BLaER1 (cell line): ENCODE data around the gene PTPRC.

Source experiments
- H3K27ac ChIP-seq: shearing (Covaris generic); formaldehyde crosslinking; 2 replicates; pipeline ENCODE4 v1.8.1; 2022
- H3K27me3 ChIP-seq: shearing (Covaris generic); formaldehyde crosslinking; 2 replicates; pipeline ENCODE4 v1.8.1; 2022
- H3K36me3 ChIP-seq: shearing (Covaris generic); formaldehyde crosslinking; 2 replicates; pipeline ENCODE4 v1.8.1; 2022
- H3K4me1 ChIP-seq: shearing (Covaris generic); formaldehyde crosslinking; 2 replicates; pipeline ENCODE4 v1.8.1; 2022
- H3K4me2 ChIP-seq: shearing (Covaris generic); formaldehyde crosslinking; 2 replicates; pipeline ENCODE4 v1.8.1; 2022
- H3K4me3 ChIP-seq: shearing (Covaris generic); formaldehyde crosslinking; 2 replicates; pipeline ENCODE4 v1.8.1; 2022
- H3K9ac ChIP-seq: shearing (Covaris generic); formaldehyde crosslinking; 2 replicates; pipeline ENCODE4 v1.8.1; 2022
- H3K9me3 ChIP-seq: shearing (Covaris generic); formaldehyde crosslinking; 2 replicates; pipeline ENCODE4 v1.8.1; 2022
- H4K20me1 ChIP-seq: shearing (Covaris generic); formaldehyde crosslinking; 2 replicates; pipeline ENCODE4 v1.8.1; 2022
- Cebpa-rat ChIP-seq: shearing (Covaris generic); IDR thresholded peaks from 2 replicates; pipeline ENCODE4 v1.8.1; 2022

PTPRC gene

GRCh38 chr1:198604975-198605374 lies 33.9 kb upstream of the PTPRC start:
- Histone ChIP-seq H3K4me1 (peaks cover 33% of the 10 kb centered on the region), H3K4me2 (peak overlapping the region; percentile 55), H3K9me3 (peaks cover 8% of the 10 kb centered on the region; the same call in 1 of the 2 replicates), H3K4me3 (no peak overlapping the region), H4K20me1 (no peaks in the 10 kb centered on the region), H3K27me3 (no peaks in the 10 kb centered on the region), H3K9ac (no peak overlapping the region), H3K27ac (no peak overlapping the region), H3K36me3 (no peaks in the 10 kb centered on the region)
- TF ChIP-seq Cebpa-rat: no peak

DNA sequence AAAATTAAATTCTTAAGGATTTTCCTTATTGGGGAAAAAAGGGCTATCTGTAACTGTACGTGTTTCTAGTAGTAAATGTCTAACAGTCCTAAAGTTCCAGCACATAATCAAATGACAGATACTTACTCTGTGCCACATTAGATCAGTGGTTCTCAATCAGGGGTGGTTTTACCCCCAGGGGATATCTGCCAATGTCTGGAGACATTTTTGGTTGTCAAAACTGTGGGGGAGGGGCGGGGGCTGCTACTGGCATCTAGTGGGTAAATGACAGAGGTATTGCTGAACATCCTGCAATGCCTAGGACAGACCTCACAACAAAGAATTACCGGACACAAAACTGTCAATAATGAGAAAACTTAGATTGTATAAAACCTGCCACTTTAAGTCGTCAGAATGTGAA lies 33.4 kb upstream of the PTPRC start:
- Histone ChIP-seq H3K9ac (no peak overlapping the region), H3K27ac (no peak overlapping the region), H3K9me3 (peaks cover 8% of the 10 kb centered on the region; the same call in 1 of the 2 replicates), H3K4me3 (no peak overlapping the region), H4K20me1 (no peaks in the 10 kb centered on the region), H3K4me2 (peak overlapping the region; percentile 55), H3K4me1 (peaks cover 28% of the 10 kb centered on the region), H3K36me3 (no peaks in the 10 kb centered on the region), H3K27me3 (no peaks in the 10 kb centered on the region)
- TF ChIP-seq Cebpa-rat: no peak

DNA sequence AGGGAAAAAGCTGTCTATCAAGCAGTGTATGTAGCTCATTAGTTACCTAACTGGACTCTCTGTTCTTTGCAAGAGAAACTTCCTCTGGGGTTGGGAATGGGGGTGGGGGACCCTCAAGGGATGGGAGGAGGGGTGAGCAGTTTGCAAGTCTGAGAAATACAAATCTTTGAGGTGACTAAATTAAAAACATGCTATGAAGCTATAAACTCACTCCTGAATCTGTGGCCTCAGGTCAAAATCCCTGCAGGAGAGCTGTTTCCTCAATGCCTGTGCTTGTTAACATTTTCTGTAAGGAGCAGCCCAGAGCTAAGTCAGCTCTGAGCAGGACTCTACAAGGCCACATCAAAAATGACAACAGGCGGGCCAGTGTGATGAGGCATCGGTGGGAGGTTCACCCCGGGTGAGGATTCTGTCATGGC lies 32.8 kb upstream of the PTPRC start:
- Histone ChIP-seq H3K9ac (no peak overlapping the region), H3K27ac (no peak overlapping the region), H3K9me3 (peaks cover 4% of the 10 kb centered on the region; the same call in 1 of the 2 replicates), H3K4me3 (no peak overlapping the region), H3K4me1 (peaks cover 22% of the 10 kb centered on the region), H4K20me1 (no peaks in the 10 kb centered on the region), H3K4me2 (peak overlapping the region; percentile 55), H3K27me3 (no peaks in the 10 kb centered on the region), H3K36me3 (no peaks in the 10 kb centered on the region)
- no peak for TF ChIP-seq Cebpa-rat

- Histone ChIP-seq H3K4me2 (no peak overlapping the region), H3K27me3 (no peaks in the 10 kb centered on the region), H3K9ac (no peak overlapping the region), H4K20me1 (no peaks in the 10 kb centered on the region), H3K27ac (no peak overlapping the region), H3K9me3 (no peaks in the 10 kb centered on the region), H3K36me3 (no peaks in the 10 kb centered on the region), H3K4me3 (no peak overlapping the region), H3K4me1 (peaks cover 21% of the 10 kb centered on the region)
- TF ChIP-seq Cebpa-rat: no peak
These were observed 31.1 kb upstream of the PTPRC start for GRCh38 chr1:198607714-198608113.

DNA sequence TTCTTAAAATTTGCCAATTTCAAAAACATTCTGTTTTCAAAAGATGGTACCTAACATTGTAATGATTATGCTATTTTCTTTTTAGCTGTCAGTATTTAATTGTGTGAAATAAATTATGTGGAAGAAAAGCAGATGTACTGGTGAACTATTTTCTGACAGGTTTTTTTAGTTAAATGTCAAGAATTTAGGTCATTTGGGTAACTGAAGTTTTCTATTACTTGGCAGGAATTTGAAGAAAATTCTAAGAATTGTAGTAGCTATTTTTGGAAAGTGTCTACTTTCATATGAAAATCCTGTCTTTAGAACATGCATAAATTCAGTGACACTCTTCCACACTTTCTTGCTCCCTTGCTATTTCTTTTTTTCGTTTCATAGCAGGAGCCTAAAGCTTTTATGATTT lies 28.5 kb upstream of the PTPRC start:
- TF ChIP-seq Cebpa-rat: no peak
- Histone ChIP-seq H3K4me2 (no peak overlapping the region), H3K27me3 (no peaks in the 10 kb centered on the region), H3K4me1 (peaks cover 8% of the 10 kb centered on the region), H3K9ac (no peak overlapping the region), H4K20me1 (no peaks in the 10 kb centered on the region), H3K9me3 (no peaks in the 10 kb centered on the region), H3K36me3 (no peaks in the 10 kb centered on the region), H3K27ac (no peak overlapping the region), H3K4me3 (no peak overlapping the region)

- no peaks in the 10 kb centered on the region for H3K9me3 ChIP-seq
- no peaks in the 10 kb centered on the region for H3K27me3 ChIP-seq
- H3K4me3 ChIP-seq: no peak overlapping the region
- TF ChIP-seq Cebpa-rat: no peak
- no peak overlapping the region for H3K9ac ChIP-seq
- no peaks in the 10 kb centered on the region for H4K20me1 ChIP-seq
- H3K4me1 ChIP-seq: no peaks in the 10 kb centered on the region; the same call in 1 of the 2 replicates
- H3K27ac ChIP-seq: no peak overlapping the region
- no peak overlapping the region for H3K4me2 ChIP-seq
- H3K36me3 ChIP-seq: no peaks in the 10 kb centered on the region
These were observed 27.6 kb upstream of the PTPRC start for GRCh38 chr1:198611219-198611618.

DNA sequence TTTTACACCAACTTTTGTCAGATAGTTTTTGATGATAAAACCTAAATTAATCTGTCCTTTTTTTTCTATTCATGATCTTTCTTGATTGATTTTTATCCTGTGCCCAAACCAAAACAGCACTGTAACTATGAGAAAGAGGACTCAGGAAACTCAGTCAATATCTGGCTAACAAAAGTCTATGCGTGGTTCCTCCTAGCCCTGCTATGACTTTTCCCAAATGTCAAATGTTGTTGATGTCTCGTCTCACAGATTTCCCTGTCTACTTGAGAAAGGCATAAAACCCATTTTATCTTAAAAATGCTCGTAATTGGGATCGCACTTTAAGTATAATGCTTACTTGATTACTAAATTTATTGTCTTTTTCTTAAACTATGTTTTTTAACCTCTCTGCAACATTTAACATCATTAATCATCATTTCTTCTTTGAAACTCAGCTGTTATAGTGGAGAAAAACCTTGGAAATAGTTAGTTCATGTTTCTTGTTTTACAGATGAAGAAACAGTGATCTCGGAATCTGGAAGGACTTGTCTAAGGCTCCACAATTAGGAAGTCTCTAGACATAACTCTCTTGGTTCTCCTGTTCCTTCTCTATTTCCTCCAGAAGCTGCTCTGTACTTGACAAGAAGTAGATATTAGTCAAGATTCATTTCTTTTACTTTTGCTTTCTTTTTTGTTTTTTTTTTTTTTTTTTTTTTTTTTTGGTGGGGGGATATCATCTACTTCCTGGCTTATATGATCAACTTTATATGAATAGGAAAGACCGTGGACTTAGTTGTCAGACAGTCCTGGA lies 26.2 kb upstream of the PTPRC start:
- Histone ChIP-seq H3K27ac (no peak overlapping the region), H3K4me3 (no peak overlapping the region), H3K9me3 (no peaks in the 10 kb centered on the region), H3K36me3 (no peaks in the 10 kb centered on the region), H3K9ac (no peak overlapping the region), H3K27me3 (no peaks in the 10 kb centered on the region), H3K4me2 (no peak overlapping the region), H3K4me1 (no peaks in the 10 kb centered on the region), H4K20me1 (no peaks in the 10 kb centered on the region)
- TF ChIP-seq Cebpa-rat: no peak

- no peak overlapping the region for H3K4me2 ChIP-seq
- no peak overlapping the region for H3K4me3 ChIP-seq
- H3K9me3 ChIP-seq: no peaks in the 10 kb centered on the region
- TF ChIP-seq Cebpa-rat: no peak
- no peaks in the 10 kb centered on the region for H3K27me3 ChIP-seq
- H3K4me1 ChIP-seq: peaks cover 32% of the 10 kb centered on the region
- H3K9ac ChIP-seq: no peak overlapping the region
- H4K20me1 ChIP-seq: no peaks in the 10 kb centered on the region
- no peak overlapping the region for H3K27ac ChIP-seq
- H3K36me3 ChIP-seq: no peaks in the 10 kb centered on the region
These were observed 21.4 kb upstream of the PTPRC start for GRCh38 chr1:198617406-198617805.

- Histone ChIP-seq H3K9ac (no peak overlapping the region), H3K36me3 (no peaks in the 10 kb centered on the region), H3K4me2 (peak overlapping the region; percentile 80), H3K9me3 (no peaks in the 10 kb centered on the region), H3K27me3 (no peaks in the 10 kb centered on the region), H3K27ac (0 out of 2 replicates have a peak overlapping the region, but pooled peaks have one; percentile 88), H4K20me1 (no peaks in the 10 kb centered on the region), H3K4me1 (peaks cover 44% of the 10 kb centered on the region), H3K4me3 (no peak overlapping the region)
- no peak for TF ChIP-seq Cebpa-rat
These were observed 19.3 kb upstream of the PTPRC start for GRCh38 chr1:198619375-198620140.

DNA sequence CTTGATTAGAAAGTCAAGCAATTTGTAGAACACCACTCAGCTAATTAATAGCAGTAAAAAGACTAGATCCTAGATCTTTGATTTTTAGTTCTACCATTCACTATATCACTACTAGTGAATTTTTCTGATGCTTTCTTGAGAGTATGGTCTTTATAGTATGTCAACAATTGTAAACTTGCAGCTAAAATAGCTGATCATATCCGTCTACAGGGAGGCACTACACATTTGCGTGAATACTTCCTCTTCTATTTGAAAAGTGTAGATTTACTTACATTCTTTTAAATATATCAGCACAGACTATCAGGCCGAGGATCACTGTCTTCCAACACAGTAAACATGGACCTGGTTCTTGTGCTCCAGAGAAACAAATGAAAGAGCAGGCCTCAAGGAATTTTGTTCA lies 18.6 kb upstream of the PTPRC start:
- no peaks in the 10 kb centered on the region for H3K9me3 ChIP-seq
- H3K27me3 ChIP-seq: no peaks in the 10 kb centered on the region
- peaks cover 44% of the 10 kb centered on the region for H3K4me1 ChIP-seq
- no peaks in the 10 kb centered on the region for H3K36me3 ChIP-seq
- TF ChIP-seq Cebpa-rat: no peak
- 0 out of 2 replicates have a peak overlapping the region, but pooled peaks have one; percentile 38 for H3K4me3 ChIP-seq
- H3K4me2 ChIP-seq: peak overlapping the region; percentile 80
- H3K27ac ChIP-seq: peak overlapping the region; percentile 88
- H4K20me1 ChIP-seq: no peaks in the 10 kb centered on the region
- H3K9ac ChIP-seq: no peak overlapping the region; the same call in 1 of the 2 replicates
